ENCODE measurements around the gene CTSZ.
"Not testable (repeated sequence)": the region's sequence is repeated elsewhere in the genome, so short reads cannot be mapped to it uniquely, and the experiment has no call there.

CTSZ gene

GRCh38 chr20:59042796-59043631, 36.0 kb upstream of the CTSZ start:
- Histone ChIP-seq H3K9ac (ENCODE audit: low read depth, low read length) (peak overlapping the region; percentile 85), H4K20me1 (ENCODE audit: insufficient read depth, low read length) (peaks cover 35% of the 10 kb centered on the region), H3K4me3 (ENCODE audit: low read depth in 1 of 2, low read length in 2 of 2) (peak overlapping the region; percentile 84 to 95; a peak in 3 of 4 replicates), H3K27ac (ENCODE audit: low read length) (peak overlapping the region; percentile 95), H3K36me3 (ENCODE audit: insufficient read depth, low read length) (peaks cover 29% of the 10 kb centered on the region), H3K79me2 (ENCODE audit: insufficient read depth, low read length) (peaks cover 49% of the 10 kb centered on the region), H2AFZ (ENCODE audit: low read depth, low read length) (peak overlapping the region; percentile 100), H3K4me1 (ENCODE audit: insufficient read depth, low read length) (peaks cover 40% of the 10 kb centered on the region), H3K27me3 (ENCODE audit: insufficient read depth, low read length, poor library complexity) (no peaks in the 10 kb centered on the region), H3K9me3 (ENCODE audit: insufficient read depth, low read length, severe bottlenecking) (no peaks in the 10 kb centered on the region), H3K4me2 (ENCODE audit: insufficient read depth, low read length) (peak overlapping the region; percentile 98)
- peak; percentile 96 for ATAC-seq (ENCODE audit: insufficient read depth, low read depth)
- no peak for TF ChIP-seq EZH2 (IDR thresholded peaks at IDR 0.05; ENCODE audit: borderline replicate concordance, low read depth, low read length, severe bottlenecking)
- no peak for TF ChIP-seq CTCF (IDR thresholded peaks at IDR 0.05; ENCODE audit: borderline replicate concordance, extremely low read depth, low read length, poor library complexity, severe bottlenecking)
- DNase-seq: peak; percentile 95

GRCh38 chr20:59042151-59042795, 35.2 kb upstream of the CTSZ start, which contains the start of gene PRELID3B:
PRELID3B (minus strand) TSS chr20:59042786; CDS start chr20:59042730, 56 bp downstream.
- TF ChIP-seq CTCF (IDR thresholded peaks at IDR 0.05; ENCODE audit: borderline replicate concordance, extremely low read depth, low read length, poor library complexity, severe bottlenecking): no peak
- no peak for TF ChIP-seq EZH2 (IDR thresholded peaks at IDR 0.05; ENCODE audit: borderline replicate concordance, low read depth, low read length, severe bottlenecking)
- ATAC-seq (ENCODE audit: insufficient read depth, low read depth): peak; percentile 60
- peak; percentile 44 for DNase-seq
- no peaks in the 10 kb centered on the region for H3K9me3 ChIP-seq (ENCODE audit: insufficient read depth, low read length, severe bottlenecking)
- peak within 1 kb of the TSS; percentile 85 for H3K9ac ChIP-seq (ENCODE audit: low read depth, low read length)
- H3K4me1 ChIP-seq (ENCODE audit: insufficient read depth, low read length): peaks cover 48% of the 10 kb centered on the region
- peak within 1 kb of the TSS; percentile 100 for H2AFZ ChIP-seq (ENCODE audit: low read depth, low read length)
- no peaks in the 10 kb centered on the region for H3K27me3 ChIP-seq (ENCODE audit: insufficient read depth, low read length, poor library complexity)
- H4K20me1 ChIP-seq (ENCODE audit: insufficient read depth, low read length): peaks cover 43% of the 10 kb centered on the region
- peak within 1 kb of the TSS; percentile 98 for H3K4me2 ChIP-seq (ENCODE audit: insufficient read depth, low read length)
- peaks cover 57% of the 10 kb centered on the region for H3K79me2 ChIP-seq (ENCODE audit: insufficient read depth, low read length)
- peaks cover 36% of the 10 kb centered on the region for H3K36me3 ChIP-seq (ENCODE audit: insufficient read depth, low read length)
- peak within 1 kb of the TSS; percentile 95 for H3K27ac ChIP-seq (ENCODE audit: low read length)
- H3K4me3 ChIP-seq (ENCODE audit: low read depth in 1 of 2, low read length in 2 of 2): peak within 1 kb of the TSS; percentile 84 to 95

GRCh38 chr20:59041487-59041886, 34.4 kb upstream of the CTSZ start:
- H2AFZ ChIP-seq (ENCODE audit: low read depth, low read length); H3K9me3 ChIP-seq (ENCODE audit: insufficient read depth, low read length, severe bottlenecking); ATAC-seq (ENCODE audit: insufficient read depth, low read depth); H3K27me3 ChIP-seq (ENCODE audit: insufficient read depth, low read length, poor library complexity); DNase-seq: not testable (repeated sequence)
- Histone ChIP-seq H3K9ac (ENCODE audit: low read depth, low read length) (peak overlapping the region; percentile 85), H3K27ac (ENCODE audit: low read length) (peak overlapping the region; percentile 85), H4K20me1 (ENCODE audit: insufficient read depth, low read length) (peaks cover 47% of the 10 kb centered on the region), H3K4me2 (ENCODE audit: insufficient read depth, low read length) (peak overlapping the region; percentile 98), H3K36me3 (ENCODE audit: insufficient read depth, low read length) (peaks cover 44% of the 10 kb centered on the region), H3K4me1 (ENCODE audit: insufficient read depth, low read length) (peaks cover 48% of the 10 kb centered on the region), H3K4me3 (ENCODE audit: low read depth in 1 of 2, low read length in 2 of 2) (peak overlapping the region; percentile 84 to 95; a peak in 3 of 4 replicates), H3K79me2 (ENCODE audit: insufficient read depth, low read length) (peaks cover 64% of the 10 kb centered on the region)

- ATAC-seq (ENCODE audit: insufficient read depth, low read depth) (no peak), DNase-seq (no peak)
- peaks cover 47% of the 10 kb centered on the region for H4K20me1 ChIP-seq (ENCODE audit: insufficient read depth, low read length)
- peaks cover 48% of the 10 kb centered on the region for H3K4me1 ChIP-seq (ENCODE audit: insufficient read depth, low read length)
- H3K4me2 ChIP-seq (ENCODE audit: insufficient read depth, low read length): peak overlapping the region; percentile 98
- H3K9me3 ChIP-seq (ENCODE audit: insufficient read depth, low read length, severe bottlenecking): no peaks in the 10 kb centered on the region
- H3K36me3 ChIP-seq (ENCODE audit: insufficient read depth, low read length): peaks cover 52% of the 10 kb centered on the region
- peaks cover 72% of the 10 kb centered on the region for H3K79me2 ChIP-seq (ENCODE audit: insufficient read depth, low read length)
- peak overlapping the region in 1 of 2 experiments; percentile 95; a peak in 2 of 4 replicates for H3K4me3 ChIP-seq (ENCODE audit: low read depth in 1 of 2, low read length in 2 of 2)
- H3K9ac ChIP-seq (ENCODE audit: low read depth, low read length): peak overlapping the region; percentile 85
- TF ChIP-seq CTCF (IDR thresholded peaks at IDR 0.05; ENCODE audit: borderline replicate concordance, extremely low read depth, low read length, poor library complexity, severe bottlenecking): no peak
- no peak for TF ChIP-seq EZH2 (IDR thresholded peaks at IDR 0.05; ENCODE audit: borderline replicate concordance, low read depth, low read length, severe bottlenecking)
- H3K27ac ChIP-seq (ENCODE audit: low read length): no peak overlapping the region
- H3K27me3 ChIP-seq (ENCODE audit: insufficient read depth, low read length, poor library complexity): no peaks in the 10 kb centered on the region
- H2AFZ ChIP-seq (ENCODE audit: low read depth, low read length): no peak overlapping the region
Observed at GRCh38 chr20:59040667-59041066, 33.6 kb upstream of the CTSZ start.

All from DND-41 (cell line).